Thyroid gland (tissue), 4 donors: ENCODE results near the gene PTP4A1. TPM values are rescaled to one million over a fixed set of nuclear protein-coding genes. Genes with fewer than 3 reads are reported as not detected.

ENCODE experiments used
- DNase-seq, 2 donors: peaks; one replicate each; pipeline ENCODE4 v3.0.0-alpha.2; 2019
- H3K27ac ChIP-seq, 3 donors: fragments of 200-600 bp; sonication (generic); 1 replicate in 2 of 3; 2 replicates in 1 of 3; pipeline ENCODE4 v1.5.1; 2016 to 2019; ENCODE audit warnings: mild to moderate bottlenecking in 1 of 3, moderate library complexity in 1 of 3
- H3K27me3 ChIP-seq: fragments of 200-600 bp; sonication (generic); one replicate; pipeline ENCODE4 v1.5.1; 2019
- H3K36me3 ChIP-seq, 2 donors: fragments of 200-600 bp; sonication (generic); one replicate each; pipeline ENCODE4 v1.5.1; 2016 to 2019
- H3K4me1 ChIP-seq, 2 donors: fragments of 200-600 bp; sonication (generic); one replicate each; pipeline ENCODE4 v1.5.1; 2017 to 2019
- H3K4me3 ChIP-seq, 3 donors: fragments of 200-600 bp; sonication (generic); replicated peaks in 1 of 3; 1 replicate in 2 of 3; 2 replicates in 1 of 3; pipeline ENCODE4 v1.5.1; 2016; ENCODE audit warnings: mild to moderate bottlenecking in 1 of 3
- H3K9me3 ChIP-seq: fragments of 200-600 bp; sonication (generic); one replicate; pipeline ENCODE4 v1.5.1; 2017
- CTCF ChIP-seq, 6 experiments: fragments of 200-600 bp in 3 of 6; fragments of 450-650 bp in 3 of 6; sonication (generic) in 3 of 6; IDR thresholded peaks; one replicate each; pipeline ENCODE4 v1.5.1; 2016 to 2019; ENCODE audit warnings: antibody characterized with exemption in 6 of 6, mild to moderate bottlenecking in 2 of 6, inconsistent platforms in 1 of 6, moderate library complexity in 1 of 6
- POLR2A ChIP-seq, 2 donors: fragments of 450-650 bp; IDR thresholded peaks; one replicate each; pipeline ENCODE4 v1.6.1; 2017; ENCODE audit warnings: antibody characterized with exemption in 2 of 2, mild to moderate bottlenecking in 2 of 2, moderate library complexity in 1 of 2
- WGBS, 2 donors: methylation state at CpG; one replicate each; pipeline ENCODE4 v1.1.5; 2017; 5-methylcytosine and 5-hydroxymethylcytosine counted together
- intact Hi-C: fragments of 100-400 bp; cut with DNase I; formaldehyde crosslinking; loops from one replicate; pipeline ENCODE4 v1.15.1; 2023
- total RNA-seq, 4 donors: library from RNA; depleted of rRNA; stranded (reverse); fragments of >200 nt; gene quantifications; one replicate each; pipeline ENCODE4 v1.2.3, GENCODE V29; 2016

The PTP4A1 gene
- total RNA-seq, 4 donors from 2014 or later, result 28.3 to 56.8 (median 33.2) TPM

- no peak for TF ChIP-seq POLR2A (IDR thresholded peaks at IDR 0.05)
- no peak for TF ChIP-seq CTCF (IDR thresholded peaks at IDR 0.05)
- intact Hi-C loops, result no loop called here
- Histone ChIP-seq H3K4me1 (no peaks in the 10 kb centered on the region), H3K4me3 (no peak overlapping the region), H3K36me3 (no peaks in the 10 kb centered on the region), H3K9me3 (no peaks in the 10 kb centered on the region), H3K27me3 (no peaks in the 10 kb centered on the region), H3K27ac (no peak overlapping the region)
- no peak for DNase-seq
- WGBS, 2 donors, result 73 to 81% methylated on average over 3 of the region's 3 CpGs
These were observed 28.3 kb upstream of the PTP4A1 start for GRCh38 chr6:63543982-63544381.

- 91 to 93% methylated on average over 6 of the region's 6 CpGs for WGBS, 2 donors
These were observed 26.0 kb upstream of the PTP4A1 start for GRCh38 chr6:63546236-63546635.

GRCh38 chr6:63546697-63547096 lies 25.6 kb upstream of the PTP4A1 start:
- Histone ChIP-seq H3K27ac (no peak overlapping the region), H3K4me1 (no peaks in the 10 kb centered on the region), H3K36me3 (no peaks in the 10 kb centered on the region), H3K27me3 (no peaks in the 10 kb centered on the region), H3K9me3 (no peaks in the 10 kb centered on the region), H3K4me3 (no peak overlapping the region)
- DNase-seq, result no peak
- no peak for TF ChIP-seq POLR2A (IDR thresholded peaks at IDR 0.05)
- no peak for TF ChIP-seq CTCF (IDR thresholded peaks at IDR 0.05)
- WGBS, 2 donors, result 94 to 99% methylated on average over 1 of the region's 1 CpG
- intact Hi-C loops, result no loop called here

More at GRCh38 chr6:63546236-63546635, 26.0 kb upstream of the PTP4A1 start:
- TF ChIP-seq POLR2A (IDR thresholded peaks at IDR 0.05) (no peak), CTCF (IDR thresholded peaks at IDR 0.05) (no peak)
- intact Hi-C loops, result no loop called here
- no peaks in the 10 kb centered on the region for H3K27me3 ChIP-seq
- H3K4me3 ChIP-seq, result no peak overlapping the region
- no peaks in the 10 kb centered on the region for H3K36me3 ChIP-seq
- DNase-seq, result no peak
- H3K9me3 ChIP-seq, result no peaks in the 10 kb centered on the region
- H3K4me1 ChIP-seq, result no peaks in the 10 kb centered on the region
- no peak overlapping the region for H3K27ac ChIP-seq

- intact Hi-C loops, result no loop called here
- no peak overlapping the region for H3K4me3 ChIP-seq
- H3K27me3 ChIP-seq, result no peaks in the 10 kb centered on the region
- WGBS, 2 donors, result 83% methylated on average over 5 of the region's 5 CpGs
- no peaks in the 10 kb centered on the region for H3K4me1 ChIP-seq
- H3K9me3 ChIP-seq, result no peaks in the 10 kb centered on the region
- TF ChIP-seq POLR2A (IDR thresholded peaks at IDR 0.05) (no peak), CTCF (IDR thresholded peaks at IDR 0.05) (no peak)
- H3K36me3 ChIP-seq, result no peaks in the 10 kb centered on the region
- no peak for DNase-seq
- H3K27ac ChIP-seq, result no peak overlapping the region
These were observed 23.2 kb upstream of the PTP4A1 start for GRCh38 chr6:63549076-63549475.

- no peak for TF ChIP-seq POLR2A (IDR thresholded peaks at IDR 0.05)
- no peak for TF ChIP-seq CTCF (IDR thresholded peaks at IDR 0.05)
- whole genome bisulfite sequencing, 2 donors, result 86% methylated on average over 3 of the region's 3 CpGs
- no peaks in the 10 kb centered on the region for H3K9me3 ChIP-seq
- no peak overlapping the region for H3K27ac ChIP-seq
- no peaks in the 10 kb centered on the region for H3K27me3 ChIP-seq
- no peaks in the 10 kb centered on the region for H3K4me1 ChIP-seq
- DNase-seq, result no peak
- intact Hi-C loops, result no loop called here
- H3K4me3 ChIP-seq, result no peak overlapping the region
- no peaks in the 10 kb centered on the region for H3K36me3 ChIP-seq
These were observed 19.1 kb upstream of the PTP4A1 start for GRCh38 chr6:63553208-63553607.
